HCT116 (cell line): ENCODE measurements around the gene TMEM129. TPM values are rescaled to one million over a fixed set of nuclear protein-coding genes. Genes with fewer than 3 reads are reported as not detected.

ENCODE experiments used
- ATAC-seq: fragments of 200-7000 bp; cut with Tn5 transposase; 2 replicates; pipeline ENCODE4 v1.9.1; 2020; ENCODE audit warnings: mild to moderate bottlenecking, moderate library complexity
- BruUV-seq: library from RNA; stranded (reverse); fragments of 400-500 nt; replicated peaks from 2 replicates; lab custom pipeline; 2021; lab: Mats Ljungman, UMichigan
- CTCF ChIA-PET: fragments of 300-600 bp; sonication (Branson Sonifier 250); formaldehyde crosslinking; loops from one replicate; lab custom pipeline; 2021; ENCODE audit warnings: antibody characterized with exemption; lab: Charles Lee
- POLR2A ChIA-PET: fragments of 300-600, 350-600 bp; sonication (Branson Sonifier 250); formaldehyde crosslinking; loops from one replicate; lab custom pipeline; 2021; ENCODE audit warnings: antibody characterized with exemption; lab: Charles Lee
- RAD21 ChIA-PET, 2 experiments: fragments of 300-600 bp; sonication (Branson Sonifier 250); formaldehyde crosslinking; loops; one replicate each; lab custom pipeline; 2023; ENCODE audit warnings: low total read pairs in 2 of 2; ENCODE audit not compliant: uncharacterized antibody in 2 of 2, unreplicated experiment in 2 of 2, low non-redundant PET in 1 of 2; lab: Charles Lee
- DNase-seq: peaks from one replicate; pipeline ENCODE4 v3.0.0-alpha.2; 2010; ENCODE audit warnings: low read depth, low spot score
- H2AFZ ChIP-seq: fragments of 200-600 bp; shearing (Covaris generic), sonication (generic); 2 replicates; pipeline ENCODE4 v1.6.1; 2017; ENCODE audit warnings: low read depth, mixed run types, mixed read lengths, antibody characterized with exemption, low read length; ENCODE audit not compliant: poor library complexity, severe bottlenecking
- H3K27ac ChIP-seq: 2 replicates; pipeline ENCODE4 v1.5.1; 2012; ENCODE audit warnings: low read depth, low read length
- H3K27me3 ChIP-seq: fragments of 200-600 bp; sonication (generic); 2 replicates; pipeline ENCODE4 v1.6.1; 2016; ENCODE audit warnings: mixed run types, low read length, mixed read lengths; ENCODE audit not compliant: insufficient read depth
- H3K36me3 ChIP-seq, 2 experiments: fragments of 200-500 bp in 1 of 2; fragments of 200-600 bp in 1 of 2; sonication (Bioruptor generic) in 1 of 2; sonication (generic) in 1 of 2; 2 replicates each; pipeline versions ENCODE4 v1.5.1 to v1.6.1; 2014 to 2016; ENCODE audit warnings: low read length in 2 of 2, inconsistent platforms in 1 of 2, mixed read lengths in 1 of 2, mixed run types in 1 of 2; ENCODE audit not compliant: insufficient read depth in 2 of 2, control insufficient read depth in 1 of 2
- H3K4me1 ChIP-seq, 2 experiments: fragments of 200-600 bp in 1 of 2; sonication (generic) in 1 of 2; 2 replicates each; pipeline versions ENCODE4 v1.5.1 to v1.6.1; 2012 to 2017; ENCODE audit warnings: low read length in 2 of 2, inconsistent platforms in 1 of 2, mild to moderate bottlenecking in 1 of 2, mixed read lengths in 1 of 2, mixed run types in 1 of 2, moderate library complexity in 1 of 2; ENCODE audit not compliant: insufficient read depth in 2 of 2, control insufficient read depth in 1 of 2
- H3K4me2 ChIP-seq: fragments of 200-600 bp; sonication (generic); 2 replicates; pipeline ENCODE4 v1.6.1; 2017; ENCODE audit warnings: mixed run types, low read length, mixed read lengths
- H3K4me3 ChIP-seq, 2 experiments: fragments of 200-600 bp in 1 of 2; sonication (generic) in 1 of 2; replicated peaks in 1 of 2; 2 replicates each; pipeline ENCODE4 v1.5.1; 2011 to 2016; ENCODE audit warnings: low read length in 2 of 2, control low read depth in 1 of 2, low read depth in 1 of 2, mild to moderate bottlenecking in 1 of 2, mixed read lengths in 1 of 2, mixed run types in 1 of 2
- H3K79me2 ChIP-seq: fragments of 200-600 bp; sonication (generic); 2 replicates; pipeline ENCODE4 v1.6.1; 2017; ENCODE audit warnings: mild to moderate bottlenecking, mixed run types, low read length, moderate library complexity, mixed read lengths; ENCODE audit not compliant: insufficient read depth
- H3K9ac ChIP-seq: fragments of 200-600 bp; sonication (generic); 2 replicates; pipeline ENCODE4 v1.6.1; 2016; ENCODE audit warnings: low read length, mixed read lengths
- H3K9me2 ChIP-seq: fragments of 200-600 bp; sonication (generic), shearing (Covaris generic); 2 replicates; pipeline ENCODE4 v1.6.1; 2017; ENCODE audit warnings: mixed run types, mild to moderate bottlenecking, moderate library complexity; ENCODE audit not compliant: insufficient read depth
- H3K9me3 ChIP-seq, 2 experiments: fragments of 200-500 bp in 1 of 2; fragments of 200-600 bp in 1 of 2; sonication (Bioruptor generic) in 1 of 2; sonication (generic) in 1 of 2; 2 replicates each; pipeline ENCODE4 v1.6.1; 2014 to 2017; ENCODE audit warnings: low read length in 2 of 2, mixed read lengths in 2 of 2, inconsistent platforms in 1 of 2, low read depth in 1 of 2, mild to moderate bottlenecking in 1 of 2, mixed run types in 1 of 2, moderate library complexity in 1 of 2; ENCODE audit not compliant: control insufficient read depth in 1 of 2, insufficient read depth in 1 of 2
- H4K20me1 ChIP-seq: fragments of 200-600 bp; sonication (generic), shearing (Covaris generic); 2 replicates; pipeline ENCODE4 v1.6.1; 2017; ENCODE audit warnings: mixed run types, mild to moderate bottlenecking, moderate library complexity; ENCODE audit not compliant: insufficient read depth
- REST ChIP-seq: IDR thresholded peaks from 2 replicates; pipeline ENCODE4 v1.6.1; 2012; ENCODE audit warnings: low read depth
- TCF7L2 ChIP-seq: IDR thresholded peaks from 2 replicates; pipeline ENCODE4 v1.7.0; 2011; ENCODE audit warnings: borderline replicate concordance, inconsistent platforms; ENCODE audit not compliant: insufficient read depth, insufficient read length; ENCODE audit errors: extremely low read depth
- ZFX ChIP-seq: fragments of 450-650 bp; IDR thresholded peaks from 2 replicates; pipeline ENCODE4 v1.6.1; 2017
- intact Hi-C: fragments of 100-400 bp; cut with micrococcal nuclease; formaldehyde crosslinking; loops from 2 replicates; pipeline ENCODE4 v1.10.0; 2022
- total RNA-seq: library from RNA; stranded (reverse); gene quantifications from one replicate; pipeline ENCODE4 v1.2.1, GENCODE V29; 2021; ENCODE audit not compliant: unreplicated experiment

TMEM129 gene
- total RNA-seq, 1 experiment from 2014 or later, result 29.4 TPM

DNA sequence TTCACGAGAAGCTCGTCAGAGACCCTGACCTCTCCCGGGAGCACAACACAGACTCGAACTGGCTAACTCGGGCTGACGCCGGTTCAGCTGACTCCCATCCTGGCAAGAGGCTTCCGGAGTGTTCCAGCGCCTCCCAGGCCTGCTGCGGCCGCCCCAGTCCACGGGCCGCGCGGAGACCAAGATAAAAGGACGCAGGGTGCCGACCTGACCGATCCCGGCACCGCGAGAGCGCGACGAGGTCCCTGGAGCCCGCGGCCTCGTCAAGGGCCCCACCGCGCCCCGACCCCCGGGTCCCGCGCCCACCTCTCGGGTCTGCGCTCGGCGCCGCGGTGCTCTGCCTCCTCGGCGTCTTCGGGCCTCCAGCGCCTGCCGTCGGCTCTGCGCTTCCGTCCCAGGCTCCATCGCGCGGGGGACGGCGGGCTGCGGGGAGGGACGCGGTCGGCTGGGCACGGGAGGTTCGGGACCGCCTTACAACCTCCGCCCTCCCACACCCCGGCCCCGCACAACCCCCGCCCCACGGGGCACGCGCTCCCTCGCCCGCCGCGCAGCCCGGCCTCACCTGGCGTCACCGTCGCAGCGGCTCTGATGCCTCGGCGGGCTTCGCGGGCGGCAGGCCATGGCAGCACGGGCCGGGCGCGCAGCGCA lies 9.4 kb downstream of the TMEM129 start:
- intact Hi-C loops, result no loop called here
- Histone ChIP-seq H3K27ac (peak overlapping the region; percentile 100), H3K36me3 (peaks cover 2 to 19% of the 10 kb centered on the region in 2 experiments; a peak in 2 of 4 replicates), H4K20me1 (peaks cover 21% of the 10 kb centered on the region; the same call in 1 of the 2 replicates), H3K9me3 (no peaks in the 10 kb centered on the region), H3K4me1 (peaks cover 11 to 39% of the 10 kb centered on the region in 2 experiments; a peak in 3 of 4 replicates), H3K9ac (peak overlapping the region; percentile 95), H3K9me2 (no peaks in the 10 kb centered on the region), H3K4me2 (peak overlapping the region; percentile 92), H3K4me3 (peak overlapping the region; percentile 71 to 98), H3K79me2 (peaks cover 88% of the 10 kb centered on the region), H2AFZ (no peak overlapping the region), H3K27me3 (no peaks in the 10 kb centered on the region)
- ATAC-seq (peak; percentile 21), DNase-seq (no peak)
- no TSS peak for BruUV-seq
- ChIA-PET RAD21 (no interaction called here), POLR2A (interaction anchor here (0.9 to 1.7 kb wide), 5 partner anchors 9 to 29 kb away, joined by 3 to 19 read pairs (median 5); partner anchors contain the start of genes TACC3 and TMEM129), CTCF (interaction anchor here (0.7 to 1.8 kb wide), 4 partner anchors 15 to 199 kb away, joined by 3 to 10 read pairs (median 3); no protein-coding TSS in a partner anchor)
- TF ChIP-seq TCF7L2, result peak; percentile 16
- TF ChIP-seq REST, result no peak
- TF ChIP-seq ZFX, result peak; percentile 82
